Esophagus (tissue), 2 donors: Measurements from ENCODE around the gene DGKD. TPM values are rescaled to one million over a fixed set of nuclear protein-coding genes. Genes with fewer than 3 reads are reported as not detected.

Experiments
- H3K27ac ChIP-seq, 2 donors: one replicate each; pipeline ENCODE4 v1.5.1; 2013; ENCODE audit warnings: low read depth in 2 of 2, mild to moderate bottlenecking in 2 of 2, inconsistent platforms in 1 of 2, low read length in 1 of 2, moderate library complexity in 1 of 2
- H3K27me3 ChIP-seq, 2 donors: one replicate each; pipeline ENCODE4 v1.6.1; 2013; ENCODE audit warnings: low read length in 2 of 2, control low read depth in 1 of 2, mild to moderate bottlenecking in 1 of 2; ENCODE audit not compliant: insufficient read depth in 2 of 2, control insufficient read depth in 1 of 2
- H3K36me3 ChIP-seq, 2 donors: one replicate each; pipeline ENCODE4 v1.6.1; 2013; ENCODE audit warnings: low read length in 1 of 2; ENCODE audit not compliant: control insufficient read depth in 2 of 2, insufficient read depth in 2 of 2
- H3K4me1 ChIP-seq, 2 donors: one replicate each; pipeline ENCODE4 v1.6.1; 2013; ENCODE audit warnings: low read length in 1 of 2; ENCODE audit not compliant: control insufficient read depth in 2 of 2, insufficient read depth in 2 of 2
- H3K4me3 ChIP-seq, 2 donors: one replicate each; pipeline ENCODE4 v1.5.1; 2013; ENCODE audit warnings: low read length in 2 of 2, mild to moderate bottlenecking in 2 of 2, low read depth in 1 of 2, moderate library complexity in 1 of 2
- H3K9me3 ChIP-seq, 2 donors: one replicate each; pipeline ENCODE4 v1.6.1; 2013; ENCODE audit warnings: mild to moderate bottlenecking in 2 of 2, low read depth in 1 of 2, low read length in 1 of 2, moderate library complexity in 1 of 2; ENCODE audit not compliant: control insufficient read depth in 2 of 2, insufficient read depth in 1 of 2
- WGBS, 2 donors: extraction: QIAGEN DNeasy Blood & Tissue Kit; methylation state at CpG; one replicate each; pipeline ENCODE4 v1.1.7; 2013; 5-methylcytosine and 5-hydroxymethylcytosine counted together
- polyA plus RNA-seq, 2 donors: library from polyadenylated mRNA; stranded (reverse); fragments of 200-250 nt; gene quantifications; one replicate each; pipeline ENCODE4 v1.2.3, GENCODE V29; 2013
- donor health status: healthy with polysubstance abuse.
- donor health status: Bipolar disorder and iron deficiency.

DGKD gene
- polyA plus RNA-seq, 2 donors: 3.3 to 15.4 TPM

DNA sequence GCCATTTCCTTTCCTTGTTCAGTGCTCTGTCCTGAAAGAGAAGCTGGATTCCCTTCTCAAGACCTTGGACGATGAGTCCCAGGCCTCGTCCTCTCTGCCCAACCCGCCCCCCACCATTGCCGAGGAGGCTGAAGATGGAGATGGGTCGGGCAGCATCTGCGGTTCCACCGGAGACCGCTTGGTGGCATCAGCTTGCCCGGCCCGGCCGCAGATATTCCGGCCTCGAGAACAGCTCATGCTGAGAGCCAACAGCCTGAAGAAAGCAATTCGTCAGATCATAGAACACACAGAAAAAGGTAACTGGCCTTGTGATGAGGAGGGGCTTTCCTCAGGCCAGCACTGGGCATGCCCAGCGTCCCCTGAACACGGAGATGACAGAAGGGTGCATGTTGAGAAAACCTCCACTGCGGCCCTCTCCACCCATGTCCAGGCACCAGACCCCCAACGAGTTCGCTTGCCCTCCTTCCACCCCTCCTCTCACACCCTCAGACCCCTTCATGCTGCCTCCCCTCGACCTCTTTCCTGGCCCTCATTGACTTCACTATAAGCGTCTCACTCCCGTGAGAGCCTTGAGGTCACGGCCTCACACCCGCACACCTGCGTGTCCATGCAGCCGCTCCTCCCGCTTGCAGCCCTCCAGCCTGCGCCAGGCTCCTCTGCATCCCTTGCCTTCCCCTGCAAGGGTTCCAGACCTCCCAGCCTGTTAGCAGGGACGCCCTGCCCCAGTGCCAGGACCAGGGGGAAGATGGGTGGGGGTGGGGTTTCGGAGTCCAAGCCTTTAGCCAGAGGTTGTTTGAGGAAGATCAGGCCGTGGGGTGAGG is 95.0 kb downstream of the DGKD start:
- Histone ChIP-seq H3K9me3 (no peaks in the 10 kb centered on the region), H3K4me3 (no peak overlapping the region), H3K27ac (no peak overlapping the region), H3K4me1 (peaks cover 0 to 3% of the 10 kb centered on the region in 2 donors), H3K27me3 (no peaks in the 10 kb centered on the region), H3K36me3 (peaks cover 4 to 42% of the 10 kb centered on the region in 2 donors)
- WGBS, 2 donors: 72 to 74% methylated on average over 31 of the region's 31 CpGs

DNA sequence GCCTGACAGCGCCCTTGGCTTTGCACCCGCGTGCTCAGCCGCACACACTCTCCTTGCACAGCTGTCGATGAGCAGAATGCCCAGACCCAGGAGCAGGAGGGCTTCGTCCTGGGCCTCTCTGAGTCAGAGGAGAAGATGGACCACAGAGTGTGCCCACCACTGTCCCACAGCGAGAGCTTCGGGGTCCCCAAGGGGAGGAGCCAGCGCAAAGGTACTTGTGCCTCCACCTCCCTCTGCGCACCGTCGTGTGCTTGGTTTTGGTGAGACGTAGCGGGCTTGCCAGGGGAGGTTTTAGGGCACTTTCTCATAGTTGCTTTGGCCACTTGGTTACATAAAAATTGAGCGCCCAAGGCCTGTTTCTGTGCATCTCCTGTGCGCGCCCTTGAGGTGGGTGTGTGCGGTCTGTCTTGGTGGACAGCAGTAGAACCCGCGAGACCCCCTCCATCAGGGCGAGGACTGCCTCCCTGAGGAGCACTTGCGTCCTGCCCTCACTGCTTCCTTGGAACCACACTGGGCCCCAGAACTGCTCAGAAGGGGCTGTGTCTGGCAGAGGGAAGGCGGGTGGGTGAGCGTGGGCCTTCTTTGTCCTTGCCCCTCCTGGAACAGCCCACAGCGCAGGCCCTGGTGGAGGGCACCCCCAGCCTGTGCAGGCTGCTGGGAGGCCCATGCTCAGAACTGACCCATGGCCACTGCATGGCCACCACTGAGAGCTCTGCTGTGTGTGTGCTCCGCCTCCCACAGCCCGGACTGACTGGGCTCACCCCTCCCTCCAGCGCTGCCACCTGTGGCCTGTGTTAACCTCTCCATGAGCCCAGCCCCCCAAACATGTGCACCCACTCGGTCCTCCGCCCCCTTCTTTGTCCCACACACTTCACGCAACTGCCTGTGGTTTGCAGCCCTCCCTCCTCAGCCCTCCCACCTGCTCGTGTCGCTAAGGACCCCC is 95.9 kb downstream of the DGKD start:
- WGBS, 2 donors: 93 to 94% methylated on average over 32 to 33 of the region's 33 CpGs
- H3K27ac ChIP-seq: no peak overlapping the region
- no peaks in the 10 kb centered on the region for H3K4me1 ChIP-seq
- H3K36me3 ChIP-seq: peaks cover 4 to 42% of the 10 kb centered on the region in 2 donors
- H3K9me3 ChIP-seq: no peaks in the 10 kb centered on the region
- H3K4me3 ChIP-seq: no peak overlapping the region
- H3K27me3 ChIP-seq: no peaks in the 10 kb centered on the region

DNA sequence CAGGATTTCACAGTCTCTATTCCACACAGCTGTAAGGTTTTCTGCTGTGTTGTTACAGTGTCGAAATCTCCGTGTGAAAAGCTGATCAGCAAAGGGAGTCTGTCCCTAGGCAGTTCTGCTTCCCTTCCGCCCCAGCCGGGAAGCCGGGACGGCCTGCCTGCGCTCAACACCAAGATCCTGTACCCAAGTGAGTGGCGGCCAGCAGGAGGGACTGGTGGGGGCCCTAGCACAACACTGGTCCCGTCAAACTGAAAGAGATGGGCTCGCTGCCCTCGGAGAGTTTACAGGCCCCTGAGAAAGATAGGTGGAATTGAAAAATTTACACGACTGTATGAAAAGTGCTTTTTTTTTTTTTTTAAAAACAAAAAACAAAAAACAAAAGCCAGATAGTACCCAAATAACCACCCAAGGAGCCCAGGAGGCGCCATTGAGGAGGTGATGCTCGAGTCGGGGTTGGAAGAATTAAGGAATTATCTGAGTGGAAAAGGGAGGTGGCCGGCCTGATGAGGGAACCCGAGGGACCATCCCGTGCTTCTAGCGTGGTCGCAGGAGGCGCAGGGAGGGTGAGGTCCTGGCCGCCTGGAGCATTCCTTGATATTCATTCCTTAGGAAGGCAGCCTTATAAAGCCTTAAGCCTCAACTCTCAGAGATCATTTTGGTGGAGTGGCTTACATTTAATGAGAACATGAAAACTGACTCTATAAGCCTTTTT is 96.7 kb downstream of the DGKD start:
- Histone ChIP-seq H3K4me1 (no peaks in the 10 kb centered on the region), H3K36me3 (peaks cover 8 to 42% of the 10 kb centered on the region in 2 donors), H3K9me3 (no peaks in the 10 kb centered on the region), H3K4me3 (no peak overlapping the region), H3K27me3 (no peaks in the 10 kb centered on the region), H3K27ac (no peak overlapping the region)
- 95% methylated on average over 22 of the region's 22 CpGs for WGBS, 2 donors

DNA sequence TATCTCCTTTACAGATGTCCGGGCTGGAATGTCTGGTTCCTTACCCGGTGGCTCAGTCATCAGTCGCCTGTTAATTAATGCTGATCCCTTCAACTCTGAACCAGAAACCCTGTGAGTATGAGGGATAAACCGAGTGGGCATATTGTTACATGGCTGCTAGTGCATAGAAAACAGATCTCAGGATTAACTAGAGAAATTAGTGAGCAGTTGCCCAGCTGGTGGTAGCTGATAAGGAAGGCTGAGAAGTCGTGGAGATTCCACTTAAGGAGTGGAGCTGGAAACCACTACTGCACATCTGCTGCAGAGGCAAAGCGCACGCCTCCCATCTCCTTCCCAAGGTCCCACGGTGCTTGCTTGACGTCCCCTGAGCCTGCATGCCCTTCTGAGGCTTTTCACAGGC is 97.7 kb downstream of the DGKD start:
- Histone ChIP-seq H3K27me3 (no peaks in the 10 kb centered on the region), H3K9me3 (no peaks in the 10 kb centered on the region), H3K4me1 (no peaks in the 10 kb centered on the region), H3K27ac (no peak overlapping the region), H3K36me3 (peaks cover 8 to 39% of the 10 kb centered on the region in 2 donors), H3K4me3 (no peak overlapping the region)
- WGBS, 2 donors: 85 to 89% methylated on average over 9 of the region's 9 CpGs

DNA sequence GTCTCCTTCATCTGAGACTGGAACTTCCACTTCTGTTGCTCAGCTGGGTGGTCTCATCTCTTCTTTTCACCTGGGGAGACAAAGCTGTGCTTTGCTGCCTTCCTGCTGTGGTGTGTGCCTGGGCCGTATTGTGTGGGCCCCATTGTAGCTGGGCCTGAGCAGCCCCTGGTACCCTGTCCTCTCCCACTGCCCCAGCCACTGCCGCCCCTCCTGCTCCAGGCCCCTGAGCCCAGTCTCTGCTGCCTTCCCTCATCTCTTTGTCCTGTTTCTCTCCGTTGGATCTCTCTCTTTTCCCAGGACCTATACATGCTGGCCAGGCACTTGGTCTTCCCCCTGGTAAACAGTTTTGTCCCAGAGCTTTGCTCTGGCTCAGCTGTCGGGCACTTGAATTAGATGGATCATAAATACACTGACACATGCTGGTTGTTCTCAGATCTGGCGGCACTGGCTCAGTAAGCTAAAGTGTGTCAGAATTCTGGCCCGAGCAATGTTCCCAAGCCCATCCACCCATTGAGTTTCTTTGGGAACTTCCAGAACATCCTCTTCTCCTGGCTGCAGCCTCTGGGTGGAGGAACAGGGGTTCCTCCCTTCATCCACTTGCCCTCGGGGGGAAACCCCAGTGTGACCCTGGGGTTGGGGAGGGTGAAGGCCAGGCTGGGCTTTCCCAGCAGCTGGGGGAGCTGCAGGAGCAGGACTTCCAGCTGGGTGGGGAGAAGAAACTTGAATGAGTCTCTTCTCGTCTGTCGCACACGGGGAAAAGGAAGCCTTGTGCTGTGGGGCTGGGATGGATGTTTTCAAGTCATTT is 99.0 kb downstream of the DGKD start:
- Histone ChIP-seq H3K27ac (peak overlapping the region in 1 of 2 donors; percentile 4), H3K4me3 (no peak overlapping the region), H3K27me3 (no peaks in the 10 kb centered on the region), H3K36me3 (peaks cover 8 to 48% of the 10 kb centered on the region in 2 donors), H3K9me3 (no peaks in the 10 kb centered on the region), H3K4me1 (no peaks in the 10 kb centered on the region)
- whole genome bisulfite sequencing, 2 donors: 83 to 84% methylated on average over 10 of the region's 10 CpGs

DNA sequence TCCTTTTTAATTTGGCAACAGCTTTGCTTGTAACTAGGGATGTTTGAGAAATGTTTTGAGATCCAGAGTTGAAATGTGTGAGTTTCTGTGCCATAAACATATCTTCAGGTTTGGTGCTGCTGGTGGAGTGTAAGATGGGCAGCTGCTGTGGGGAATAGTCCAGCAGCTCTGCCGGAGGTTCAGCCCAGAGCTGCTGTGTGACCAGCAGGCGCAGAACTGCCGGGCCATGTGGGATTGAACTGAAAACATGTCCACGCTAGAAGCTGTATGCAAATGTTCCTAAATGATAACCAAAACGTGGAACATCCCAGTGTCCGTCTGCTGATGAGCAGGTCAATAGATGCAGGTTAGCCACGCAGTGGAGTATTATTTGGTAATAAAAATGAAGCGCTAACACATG is 99.6 kb downstream of the DGKD start:
- H3K9me3 ChIP-seq: no peaks in the 10 kb centered on the region
- 89 to 90% methylated on average over 8 of the region's 8 CpGs for WGBS, 2 donors
- no peak overlapping the region for H3K27ac ChIP-seq
- H3K36me3 ChIP-seq: peaks cover 8 to 48% of the 10 kb centered on the region in 2 donors
- no peaks in the 10 kb centered on the region for H3K4me1 ChIP-seq
- no peak overlapping the region for H3K4me3 ChIP-seq
- no peaks in the 10 kb centered on the region for H3K27me3 ChIP-seq

DNA sequence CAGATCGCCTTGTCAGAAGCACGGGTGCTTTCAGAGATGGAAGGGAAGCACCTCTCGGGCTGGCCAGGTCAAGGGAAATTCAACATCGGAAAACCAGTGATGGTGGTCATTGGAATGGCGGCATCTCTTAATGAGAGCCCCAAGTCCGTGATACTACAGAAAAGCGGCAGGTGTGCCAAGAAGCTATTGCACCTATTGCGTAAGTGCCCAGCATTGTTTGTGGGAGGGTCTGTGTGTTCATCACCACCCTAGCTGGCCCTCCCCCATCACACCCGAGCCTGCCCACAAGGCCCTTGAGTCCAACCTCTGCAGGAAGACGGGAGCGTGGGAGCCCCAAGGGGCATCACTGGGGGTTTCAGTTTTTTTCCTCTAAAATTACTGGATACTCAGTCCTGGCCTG is 100.7 kb downstream of the DGKD start:
- Histone ChIP-seq H3K9me3 (no peaks in the 10 kb centered on the region), H3K36me3 (peaks cover 8 to 40% of the 10 kb centered on the region in 2 donors), H3K4me1 (no peaks in the 10 kb centered on the region), H3K27me3 (no peaks in the 10 kb centered on the region), H3K4me3 (no peak overlapping the region), H3K27ac (no peak overlapping the region)
- WGBS, 2 donors: 88 to 94% methylated on average over 11 of the region's 11 CpGs

DNA sequence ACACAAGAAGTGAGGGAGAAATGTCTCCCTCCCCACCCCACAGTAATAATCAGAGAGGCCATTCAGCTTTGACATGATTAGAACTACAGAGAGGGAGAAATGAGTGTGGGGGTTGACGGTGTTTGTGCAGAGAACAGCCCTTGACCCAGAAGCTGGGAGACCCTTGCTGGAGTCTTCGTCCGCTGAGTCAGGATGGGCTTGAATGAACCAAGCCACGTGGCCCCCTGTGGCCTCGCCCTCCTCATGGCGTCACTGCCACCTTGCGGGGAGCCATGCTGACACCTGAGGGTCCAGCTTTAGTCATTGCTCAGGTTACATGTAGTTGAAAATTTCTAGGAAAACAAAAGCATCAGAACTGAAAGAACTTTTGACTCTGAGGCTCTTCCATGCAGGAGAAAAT is 101.2 kb downstream of the DGKD start:
- H3K4me3 ChIP-seq: no peak overlapping the region
- peaks cover 8 to 35% of the 10 kb centered on the region in 2 donors for H3K36me3 ChIP-seq
- H3K27me3 ChIP-seq: no peaks in the 10 kb centered on the region
- no peak overlapping the region for H3K27ac ChIP-seq
- H3K9me3 ChIP-seq: no peaks in the 10 kb centered on the region
- 95 to 97% methylated on average over 7 of the region's 7 CpGs for WGBS, 2 donors
- no peaks in the 10 kb centered on the region for H3K4me1 ChIP-seq
